NCI-H1092 treated with DMSO at 0.1 percent for 48 hours (cell line): ENCODE measurements around the gene NFE2L2.
"Not testable (repeated sequence)": the region's sequence is repeated elsewhere in the genome, so short reads cannot be mapped to it uniquely, and the experiment has no call there.

ENCODE experiments used
- DNase-seq: peaks from one replicate; lab custom pipeline; 2025; lab: John Stamatoyannopoulos, UW

Gene NFE2L2

DNA sequence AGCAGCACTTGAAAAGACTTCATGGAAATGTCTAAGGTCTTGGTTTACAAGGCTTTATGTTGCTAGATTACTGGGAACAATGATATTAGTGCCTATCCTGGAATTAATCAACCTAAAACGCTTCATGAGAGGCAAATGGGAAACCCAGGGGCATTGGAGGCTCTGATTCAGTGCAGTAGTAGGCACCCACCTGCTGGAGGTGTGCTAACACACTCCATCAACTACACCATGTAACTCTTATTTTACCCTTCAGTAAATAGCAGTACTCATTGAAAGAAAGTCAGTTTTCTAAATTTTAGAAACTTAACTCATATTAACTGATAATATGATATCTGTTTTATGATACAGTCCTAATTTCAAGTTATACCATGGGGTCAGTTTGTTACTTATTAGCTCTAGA lies 69.3 kb downstream of the NFE2L2 start:
- no peak for DNase-seq

DNA sequence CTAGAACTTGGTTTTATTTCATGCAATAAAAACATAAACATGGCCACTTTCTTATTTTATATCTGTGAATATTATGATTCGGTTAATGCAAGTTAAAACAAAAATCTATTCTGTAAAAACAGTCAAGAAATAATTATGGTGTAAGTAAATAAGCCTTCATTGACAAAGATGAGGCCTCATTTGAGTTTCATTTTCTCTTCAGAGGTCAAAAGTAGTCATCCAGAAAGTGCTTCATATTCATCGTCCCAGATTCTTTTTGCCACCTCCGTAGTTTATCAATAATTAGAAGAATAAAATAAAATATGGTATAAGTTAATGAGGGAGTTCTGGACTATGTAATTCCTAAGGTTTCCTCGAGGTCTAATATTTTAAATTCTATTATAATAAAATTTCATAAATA lies 71.3 kb downstream of the NFE2L2 start:
- DNase-seq, result no peak

DNA sequence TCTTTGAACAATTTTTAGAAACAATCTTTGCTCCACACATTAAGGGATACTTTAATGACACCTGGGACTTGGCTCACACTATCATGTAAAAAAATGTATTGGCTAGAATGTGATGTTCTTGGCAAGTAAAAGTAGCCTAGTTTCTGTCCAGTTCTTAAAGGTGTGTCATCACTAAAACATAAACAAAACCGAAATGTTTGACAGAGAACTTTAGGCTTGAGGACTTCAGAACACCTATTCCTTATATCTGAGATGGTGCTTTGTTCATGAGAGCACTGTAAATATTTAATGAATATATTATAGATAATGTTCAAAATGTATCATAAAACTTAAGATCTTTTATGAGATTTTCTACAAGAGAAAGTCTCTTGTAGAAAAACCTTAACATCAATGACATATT lies 71.7 kb downstream of the NFE2L2 start:
- no peak for DNase-seq

DNA sequence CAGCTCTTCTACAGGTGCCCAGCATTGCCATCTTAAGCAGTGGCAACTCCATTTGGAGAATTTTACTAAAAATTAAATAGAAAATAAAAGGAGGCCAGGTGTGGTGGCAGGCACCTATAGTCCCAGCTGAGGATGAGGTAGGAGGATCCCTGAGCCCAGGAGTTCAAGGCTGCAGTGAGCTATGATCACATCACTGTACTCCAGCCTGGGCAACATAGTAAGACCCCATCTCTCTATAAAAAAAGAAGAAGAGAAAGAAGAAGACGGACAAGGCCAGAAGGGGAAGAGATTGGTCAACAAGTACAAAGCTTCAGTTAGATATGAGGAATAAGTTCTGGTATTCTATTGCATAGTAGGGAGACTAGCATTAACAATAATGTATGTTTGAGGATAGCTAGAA lies 73.6 kb downstream of the NFE2L2 start:
- DNase-seq, result no peak

DNA sequence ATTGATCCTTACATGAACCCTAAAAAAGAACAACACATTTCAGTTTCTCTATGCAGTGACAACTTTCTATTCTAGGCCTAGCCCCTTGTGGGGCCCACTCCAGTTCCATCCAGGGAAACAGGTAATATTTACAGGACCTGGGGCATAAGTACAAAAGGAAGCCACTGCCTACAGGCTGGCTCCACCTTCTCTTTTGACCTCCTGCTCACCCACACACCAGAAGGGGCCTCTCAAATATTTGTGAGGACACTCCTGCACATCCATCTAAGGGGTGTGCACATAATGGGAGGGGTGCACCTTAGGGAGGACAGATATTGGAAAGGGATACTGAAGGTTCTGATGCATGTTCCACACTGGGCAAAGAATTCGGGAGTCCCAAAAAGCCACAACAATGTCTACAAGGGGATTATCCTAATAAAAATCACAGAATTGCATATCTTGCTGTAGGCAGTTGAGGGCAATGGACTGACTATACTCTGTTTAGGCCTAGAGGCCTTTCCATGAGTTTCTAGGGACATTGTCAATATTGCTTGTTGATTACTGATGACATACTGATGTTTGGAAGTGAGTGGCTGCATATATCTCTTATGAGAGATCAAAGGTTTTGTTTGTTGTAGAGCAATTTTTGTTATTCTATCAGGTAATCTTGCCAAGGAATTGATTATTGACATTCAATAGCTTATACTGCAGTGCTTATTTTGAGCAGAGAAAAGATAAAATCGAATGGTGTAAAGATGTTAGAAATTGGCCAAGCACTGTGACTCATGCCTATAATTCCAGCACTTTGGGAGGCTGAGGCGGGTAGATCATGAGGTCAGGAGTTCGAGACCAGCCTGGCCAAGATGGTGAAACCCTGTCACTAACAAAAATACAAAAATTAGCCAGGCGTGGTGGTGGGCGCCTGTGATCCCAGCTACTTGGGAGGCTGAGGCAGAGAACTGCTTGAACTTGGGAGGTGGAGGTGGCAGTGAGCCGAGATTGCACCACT lies 75.8 kb downstream of the NFE2L2 start:
- DNase-seq, result no peak

DNA sequence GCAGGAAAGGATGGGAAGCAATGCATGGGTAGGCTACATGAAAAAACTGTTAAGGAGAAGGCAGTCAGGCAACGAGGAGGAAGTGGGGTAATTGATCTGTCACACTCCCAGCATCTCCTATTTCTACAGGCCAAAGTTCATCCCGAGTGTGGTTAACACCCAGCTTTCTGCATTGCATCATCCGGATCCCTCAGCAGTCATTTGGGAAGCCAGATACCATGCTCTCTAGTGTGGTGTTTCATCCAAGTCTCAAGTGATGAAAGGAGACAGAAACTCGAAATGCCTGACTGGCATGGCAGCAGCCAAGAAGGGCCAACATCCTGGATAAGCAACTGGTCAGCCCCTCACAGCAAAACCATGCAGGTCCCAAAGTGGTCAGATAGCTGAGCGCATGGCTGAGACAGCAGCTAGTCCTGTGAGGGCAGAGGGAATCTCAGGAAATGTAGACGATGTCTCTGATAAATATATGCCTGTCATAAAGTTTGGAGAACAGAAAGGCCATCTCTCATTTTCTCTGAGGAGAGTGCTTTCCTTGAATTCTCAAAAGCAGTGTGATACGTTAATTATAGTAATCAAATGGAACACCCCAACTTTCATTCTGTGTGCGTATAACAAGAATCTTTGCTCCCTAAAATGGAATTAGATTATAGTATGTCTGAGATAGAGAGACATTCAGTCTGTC lies 76.8 kb downstream of the NFE2L2 start:
- DNase-seq, result no peak

DNA sequence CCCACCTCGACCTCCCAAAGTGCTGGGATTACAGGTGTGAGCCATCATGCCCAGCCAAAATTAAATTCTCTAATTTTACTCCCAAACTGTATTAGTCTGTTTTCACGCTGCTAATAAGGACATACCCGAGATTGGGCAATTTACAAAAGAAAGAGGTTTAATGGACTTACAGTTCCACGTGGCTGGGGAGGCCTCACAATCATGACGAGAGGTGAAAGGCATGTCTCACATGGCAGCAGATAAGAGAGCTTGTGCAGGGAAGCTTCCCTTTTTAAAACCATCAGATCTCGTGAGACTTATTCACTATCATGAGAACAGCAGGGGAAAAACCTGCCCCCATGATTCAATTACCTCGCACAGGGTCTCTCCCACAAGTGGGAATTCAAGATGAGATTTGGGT lies 78.5 kb downstream of the NFE2L2 start:
- not testable (repeated sequence) for DNase-seq

DNA sequence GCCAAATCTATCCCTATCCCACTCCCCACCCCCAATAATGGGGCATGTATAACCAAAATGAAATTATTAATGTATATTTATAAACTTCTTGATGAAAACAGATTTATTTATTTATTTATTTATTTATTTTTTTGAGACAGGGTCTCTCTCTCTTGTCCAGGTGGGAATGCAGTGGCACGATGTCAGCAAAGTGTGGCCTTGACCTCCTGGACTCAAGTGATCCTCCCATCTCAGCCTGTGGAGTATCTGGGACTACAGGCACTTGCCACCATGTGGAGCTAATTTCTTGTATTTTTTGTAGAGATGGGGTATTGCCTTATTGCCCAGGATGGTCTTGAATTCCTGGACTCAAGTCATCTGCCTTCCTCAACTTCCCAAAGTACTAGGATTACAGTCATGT lies 79.9 kb downstream of the NFE2L2 start:
- DNase-seq, result no peak

DNA sequence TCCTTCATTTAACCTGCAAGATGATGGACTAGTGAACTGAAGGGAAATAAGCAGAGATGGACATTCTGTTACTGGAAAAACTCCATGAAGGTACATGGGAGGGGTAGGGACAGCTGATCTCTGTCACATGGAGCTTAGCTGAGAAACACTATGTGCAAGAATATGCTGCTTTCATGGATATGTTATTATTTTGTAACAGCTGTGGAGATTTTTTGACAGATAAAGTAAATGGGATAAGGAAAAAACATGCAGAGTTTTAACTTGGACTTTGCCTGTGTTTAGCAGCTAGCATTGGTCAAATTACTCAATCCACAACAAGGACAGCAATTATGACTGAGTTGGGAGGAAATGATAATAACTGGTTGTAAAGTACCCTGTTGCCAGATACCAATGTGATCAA lies 80.7 kb downstream of the NFE2L2 start:
- no peak for DNase-seq
